HG03442 (cell line): ENCODE data around the gene OBSCN.
"Not testable (repeated sequence)": the region's sequence is repeated elsewhere in the genome, so short reads cannot be mapped to it uniquely, and the experiment has no call there.

Experiments used
- ATAC-seq: cut with Tn5 transposase; IDR thresholded peaks from one replicate; pipeline ENCODE4 v1.9.1; 2021; ENCODE audit warnings: mild to moderate bottlenecking, moderate library complexity; ENCODE audit not compliant: unreplicated experiment

OBSCN gene

GRCh38 chr1:228252476-228252875, 44.6 kb downstream of the OBSCN start:
- not testable (repeated sequence) for ATAC-seq

GRCh38 chr1:228256626-228257375, 49.0 kb downstream of the OBSCN start:
- no peak for ATAC-seq

DNA sequence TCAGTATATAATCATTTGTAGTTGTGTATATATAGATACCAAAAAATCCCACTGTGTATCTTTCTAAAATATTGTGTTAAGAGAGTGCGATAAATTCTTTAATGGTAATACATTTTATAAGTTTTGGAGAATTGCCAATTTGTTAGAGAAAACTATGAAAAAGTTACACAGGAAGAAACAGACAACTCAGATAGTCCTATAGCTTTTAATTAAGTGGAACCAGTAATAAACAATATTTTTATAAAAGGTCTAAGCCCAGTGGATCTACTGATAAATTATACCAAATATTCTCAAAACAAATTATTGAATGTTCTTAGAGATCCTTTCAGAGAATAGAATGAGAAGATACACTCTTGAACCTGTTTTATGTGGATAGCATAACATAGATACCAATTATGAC, 50.6 kb downstream of the OBSCN start:
- no peak for ATAC-seq

DNA sequence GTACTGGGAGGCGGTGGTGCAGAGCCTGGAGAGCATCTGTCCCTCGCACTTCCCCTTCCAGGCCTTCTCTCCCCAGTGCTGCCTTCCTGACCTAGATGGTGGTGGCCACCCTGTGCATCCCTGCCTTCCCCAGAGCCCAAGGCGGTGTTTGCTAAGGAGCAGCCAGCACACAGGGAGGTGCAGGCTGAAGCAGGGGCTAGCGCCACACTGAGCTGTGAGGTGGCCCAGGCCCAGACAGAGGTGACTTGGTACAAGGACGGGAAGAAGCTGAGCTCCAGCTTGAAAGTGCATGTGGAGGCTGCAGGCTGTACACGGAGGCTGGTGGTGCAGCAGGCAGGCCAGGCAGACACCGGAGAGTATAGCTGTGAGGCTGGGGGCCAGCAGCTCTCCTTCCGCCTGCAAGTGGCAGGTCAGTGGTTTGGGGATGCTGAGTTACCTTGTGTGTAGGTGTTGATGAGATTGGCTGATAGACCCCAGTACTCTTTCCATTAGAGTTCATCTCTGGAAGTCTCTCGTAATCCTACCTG, 51.6 kb downstream of the OBSCN start:
- ATAC-seq: no peak

- ATAC-seq: no peak
Measured at GRCh38 chr1:228259951-228260350, 52.1 kb downstream of the OBSCN start.

- no peak for ATAC-seq
Measured at GRCh38 chr1:228261706-228262105, 53.9 kb downstream of the OBSCN start.

DNA sequence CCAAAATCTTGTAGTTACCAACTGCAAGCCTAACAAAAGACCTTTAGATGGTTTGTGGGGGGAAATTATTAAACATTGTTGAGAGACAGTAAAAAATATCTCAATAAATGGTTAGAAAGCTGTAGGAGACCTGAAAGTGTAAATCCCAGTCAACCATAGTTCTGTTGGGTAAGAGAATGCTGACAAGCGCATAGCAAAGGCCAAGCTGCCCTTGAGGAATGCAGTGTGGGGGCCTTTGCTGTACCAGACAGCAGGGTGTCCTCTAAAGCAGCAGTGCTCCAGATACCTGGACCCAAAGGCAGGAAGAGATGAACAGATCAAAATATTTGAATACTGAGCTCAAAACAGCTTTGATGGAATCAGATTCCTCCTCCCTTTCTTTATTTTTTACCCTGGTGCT, 54.6 kb downstream of the OBSCN start:
- no peak for ATAC-seq

DNA sequence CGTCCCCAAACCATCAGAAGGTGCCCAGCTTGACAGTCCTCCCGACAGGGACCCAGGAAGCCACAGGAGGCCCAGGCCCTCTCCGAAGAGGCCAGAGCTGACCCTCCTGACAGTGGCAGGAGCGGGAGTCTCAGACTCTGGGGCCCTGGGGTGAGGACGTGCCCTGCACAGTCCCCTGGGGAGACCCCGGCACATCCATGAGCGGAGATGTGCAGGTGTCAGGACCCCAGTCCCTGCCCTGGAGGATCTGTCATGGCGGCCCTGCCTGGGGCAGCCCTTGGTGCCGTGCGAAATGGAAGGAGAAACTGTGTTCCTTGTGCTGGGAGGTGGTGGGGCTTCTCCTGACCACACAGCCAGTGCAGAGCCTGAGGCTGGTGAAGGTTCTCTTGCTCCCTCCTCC, 55.8 kb downstream of the OBSCN start:
- no peak for ATAC-seq

GRCh38 chr1:228264090-228264829, 56.4 kb downstream of the OBSCN start:
- ATAC-seq: no peak

GRCh38 chr1:228265167-228265566, 57.3 kb downstream of the OBSCN start:
- ATAC-seq: no peak

GRCh38 chr1:228267962-228268880, 60.4 kb downstream of the OBSCN start:
- no peak for ATAC-seq

- no peak for ATAC-seq
Measured at GRCh38 chr1:228268881-228269265, 61.0 kb downstream of the OBSCN start.

DNA sequence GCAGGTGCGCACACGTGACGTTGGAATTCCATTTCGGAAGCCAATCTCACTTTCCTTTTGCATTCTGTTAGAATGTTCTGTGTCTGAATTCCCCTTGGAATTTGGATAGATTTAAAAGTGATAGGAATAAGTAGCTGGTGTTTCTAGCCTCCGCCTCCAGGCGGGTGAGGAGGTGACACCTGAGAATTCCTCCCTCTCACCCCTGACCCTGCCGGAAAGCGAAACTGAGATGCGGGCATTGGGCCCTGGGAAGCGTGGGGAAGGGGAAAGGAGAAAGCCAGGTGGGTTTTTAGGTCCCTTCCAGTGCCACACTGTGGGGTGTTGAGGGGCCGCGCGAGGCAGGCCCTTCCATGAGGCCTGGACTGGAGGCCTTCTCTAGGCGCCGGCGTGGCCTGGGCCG, 61.6 kb downstream of the OBSCN start:
- ATAC-seq: not testable (repeated sequence)

DNA sequence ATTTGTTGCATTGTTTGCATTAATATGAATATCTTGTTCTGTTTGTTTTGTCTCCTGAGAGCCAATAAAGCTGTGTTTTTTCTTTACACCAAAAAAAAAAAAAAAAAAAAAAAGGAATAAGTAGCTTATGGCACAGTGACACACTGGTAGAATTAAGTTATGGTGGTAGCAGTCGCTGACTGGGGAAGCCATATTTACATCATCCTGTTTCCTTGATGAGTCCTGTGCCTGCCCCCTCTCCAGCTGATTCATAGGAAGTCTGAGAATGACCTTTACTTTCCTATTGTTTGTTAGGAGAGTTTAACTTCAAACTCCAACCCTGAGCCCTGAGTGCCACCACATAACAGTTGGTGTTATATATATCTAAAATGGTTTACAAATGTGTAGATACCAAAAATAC, 62.2 kb downstream of the OBSCN start:
- no peak for ATAC-seq

DNA sequence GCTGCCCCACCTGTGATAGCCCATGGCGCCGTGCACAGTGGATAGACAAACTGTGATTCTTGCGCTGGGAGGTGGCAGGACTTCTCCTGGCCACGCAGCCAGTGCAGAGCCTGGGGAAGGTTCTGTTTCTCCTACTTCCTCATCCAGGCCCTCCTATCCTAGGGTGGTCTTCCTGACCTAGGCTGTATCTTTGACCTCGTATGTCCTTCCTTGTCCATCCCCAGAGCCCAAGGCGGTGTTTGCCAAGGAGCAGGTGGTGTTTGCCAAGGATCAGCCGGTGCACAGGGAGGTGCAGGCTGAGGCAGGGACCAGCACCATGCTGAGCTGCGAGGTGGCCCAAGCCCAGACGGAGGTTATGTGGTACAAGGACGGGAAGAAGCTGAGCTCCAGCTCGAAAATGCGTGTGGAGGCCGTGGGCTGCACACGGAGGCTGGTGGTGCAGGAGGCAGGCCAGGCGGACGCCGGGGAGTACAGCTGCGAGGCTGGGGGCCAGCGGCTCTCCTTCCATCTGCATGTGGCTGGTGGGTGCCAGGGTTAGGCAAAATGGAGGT, 63.9 kb downstream of the OBSCN start:
- ATAC-seq: no peak

GRCh38 chr1:228272331-228272791, 64.5 kb downstream of the OBSCN start:
- no peak for ATAC-seq

DNA sequence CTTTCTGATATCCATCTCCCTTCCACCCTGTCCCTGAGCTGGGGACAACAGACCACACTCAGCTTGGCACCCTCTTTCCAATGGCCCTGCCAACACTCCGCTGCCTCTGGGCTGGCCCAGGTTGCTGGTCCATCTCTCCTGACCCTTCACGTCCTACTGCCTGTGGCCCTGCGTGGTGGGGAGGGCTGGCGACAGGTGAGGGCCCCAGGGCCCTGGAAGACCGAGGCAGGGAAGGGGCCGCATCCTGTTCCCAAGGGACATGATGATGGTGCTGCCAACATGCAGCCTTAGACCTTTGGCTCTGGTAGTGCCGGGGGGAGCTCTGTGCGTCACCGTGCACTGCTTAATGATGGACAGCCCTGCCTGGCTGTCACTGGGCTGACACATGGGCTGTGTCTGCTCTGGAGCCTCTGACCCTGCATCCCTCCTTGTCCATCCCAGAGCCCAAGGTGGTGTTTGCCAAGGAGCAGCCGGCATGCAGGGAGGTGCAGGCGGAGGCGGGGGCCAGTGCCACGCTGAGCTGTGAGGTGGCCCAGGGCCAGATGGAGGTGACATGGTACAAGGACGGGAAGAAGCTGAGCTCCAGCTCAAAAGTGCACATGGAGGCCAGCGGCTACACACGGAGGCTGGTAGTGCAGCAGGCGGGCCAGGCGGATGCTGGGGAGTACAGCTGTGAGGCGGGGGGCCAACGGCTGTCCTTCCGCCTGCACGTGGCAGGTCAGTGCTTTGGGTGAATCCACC, 65.2 kb downstream of the OBSCN start:
- no peak for ATAC-seq

- no peak for ATAC-seq
Measured at GRCh38 chr1:228273720-228274451, 66.0 kb downstream of the OBSCN start.

- ATAC-seq: no peak
Measured at GRCh38 chr1:228274452-228275178, 66.8 kb downstream of the OBSCN start.
